GM23248 (cell line): ENCODE data around the gene CSDE1. TPM values are rescaled to one million over a fixed set of nuclear protein-coding genes. Genes with fewer than 3 reads are reported as not detected.

Experiments used
- DNase-seq: peaks from one replicate; pipeline ENCODE4 v3.0.0-alpha.2; 2015
- H2AFZ ChIP-seq: fragments of 200-600 bp; sonication (generic); 2 replicates; pipeline ENCODE4 v1.6.1; 2016; ENCODE audit warnings: antibody characterized with exemption
- H3F3A ChIP-seq: fragments of 200-600 bp; sonication (generic); 2 replicates; pipeline ENCODE4 v1.6.1; 2016; ENCODE audit warnings: mild to moderate bottlenecking, antibody characterized with exemption, mixed run types; ENCODE audit not compliant: insufficient read depth
- H3K27ac ChIP-seq: fragments of 200-600 bp; sonication (generic); 2 replicates; pipeline ENCODE4 v1.5.1; 2016; ENCODE audit warnings: mild to moderate bottlenecking
- H3K27me3 ChIP-seq: fragments of 200-600 bp; sonication (generic); replicated peaks from 2 replicates; pipeline ENCODE4 v1.6.1; 2016; ENCODE audit warnings: mild to moderate bottlenecking; ENCODE audit not compliant: insufficient read depth
- H3K36me3 ChIP-seq: fragments of 200-600 bp; sonication (generic); 2 replicates; pipeline ENCODE4 v1.6.1; 2016; ENCODE audit warnings: low read depth, mild to moderate bottlenecking
- H3K4me1 ChIP-seq: fragments of 200-600 bp; sonication (generic); 2 replicates; pipeline ENCODE4 v1.6.1; 2016; ENCODE audit warnings: mild to moderate bottlenecking; ENCODE audit not compliant: insufficient read depth
- H3K4me2 ChIP-seq: fragments of 200-600 bp; sonication (generic); one replicate; pipeline ENCODE4 v1.6.1; 2016; ENCODE audit warnings: mild to moderate bottlenecking; ENCODE audit not compliant: unreplicated experiment
- H3K4me3 ChIP-seq: fragments of 200-600 bp; sonication (generic); 2 replicates; pipeline ENCODE4 v1.5.1; 2016; ENCODE audit warnings: mild to moderate bottlenecking
- H3K79me2 ChIP-seq: fragments of 200-600 bp; sonication (generic); 2 replicates; pipeline ENCODE4 v1.6.1; 2016; ENCODE audit warnings: mild to moderate bottlenecking; ENCODE audit not compliant: insufficient read depth
- H3K9ac ChIP-seq: fragments of 200-600 bp; sonication (generic); 2 replicates; pipeline ENCODE4 v1.6.1; 2016; ENCODE audit warnings: mild to moderate bottlenecking
- H3K9me2 ChIP-seq: fragments of 200-600 bp; sonication (generic); 2 replicates; pipeline ENCODE4 v1.6.1; 2016; ENCODE audit warnings: mixed run types, mild to moderate bottlenecking, moderate library complexity; ENCODE audit not compliant: insufficient read depth
- H3K9me3 ChIP-seq: fragments of 200-600 bp; sonication (generic); one replicate; pipeline ENCODE4 v1.6.1; 2017; ENCODE audit warnings: low read depth
- H4K20me1 ChIP-seq: fragments of 200-600 bp; sonication (generic); 2 replicates; pipeline ENCODE4 v1.6.0; 2016; ENCODE audit not compliant: insufficient read depth
- EZH2 ChIP-seq: fragments of 200-600 bp; sonication (generic); IDR thresholded peaks from 2 replicates; pipeline ENCODE4 v1.6.1; 2018; ENCODE audit warnings: antibody characterized with exemption, mild to moderate bottlenecking; ENCODE audit not compliant: insufficient read depth, poor library complexity, severe bottlenecking
- EZH2phosphoT487 ChIP-seq: fragments of 200-600 bp; sonication (generic); IDR thresholded peaks from 2 replicates; pipeline ENCODE4 v1.6.1; 2018; ENCODE audit warnings: antibody characterized with exemption, moderate library complexity, mild to moderate bottlenecking, low read depth; ENCODE audit not compliant: insufficient read depth
- WGBS, 2 experiments: methylation state at CpG; one replicate each; pipeline ENCODE4 v1.1.6; 2015 to 2017; ENCODE audit warnings: low lambda C conversion rate in 2 of 2, low coverage in 1 of 2; ENCODE audit errors: missing lambda C conversion rate in 2 of 2; 5-methylcytosine and 5-hydroxymethylcytosine counted together
- in situ Hi-C: fragments of 300-500 bp; cut with MboI; formaldehyde crosslinking; loops from 2 replicates; pipeline ENCODE4 v1.15.0; 2020
- polyA plus RNA-seq: library from polyadenylated mRNA; unstranded; fragments of >200 nt; fragmentation: Nextera tagmentation; extraction: Ambion mirVana; gene quantifications from 2 replicates; pipeline ENCODE4 v1.2.1, GENCODE V29; 2016
- total RNA-seq: library from RNA; depleted of rRNA; stranded (reverse); fragments of >200 nt; shearing (Covaris generic); gene quantifications from 2 replicates; pipeline ENCODE4 v1.2.3, GENCODE V29; 2014

CSDE1 gene
- total and polyA plus RNA-seq, 2 experiments from 2014 or later = 297 to 808 TPM

GRCh38 chr1:114735479-114735878 lies 22.3 kb downstream of the CSDE1 start:
- Histone ChIP-seq H3K9me2 (no peaks in the 10 kb centered on the region), H3K36me3 (peaks cover 91% of the 10 kb centered on the region), H3K27me3 (no peaks in the 10 kb centered on the region), H3K4me2 (no peak overlapping the region), H4K20me1 (peaks cover 17% of the 10 kb centered on the region; the same call in 1 of the 2 replicates), H3K4me3 (no peak overlapping the region), H3K9ac (no peak overlapping the region), H3F3A (0 out of 2 replicates have a peak, but pooled peaks cover 13% of the 10 kb centered on the region), H3K9me3 (no peaks in the 10 kb centered on the region), H3K27ac (no peak overlapping the region), H2AFZ (no peak overlapping the region), H3K79me2 (peaks cover 100% of the 10 kb centered on the region), H3K4me1 (no peaks in the 10 kb centered on the region)
- in situ Hi-C loops = no loop called here
- DNase-seq = no peak
- WGBS, 2 experiments = 93 to 100% methylated on average over 1 of the region's 1 CpG
- TF ChIP-seq EZH2 = no peak
- TF ChIP-seq EZH2phosphoT487 = no peak

GRCh38 chr1:114729782-114730181 lies 28.0 kb downstream of the CSDE1 start:
- in situ Hi-C loops = no loop called here
- peaks cover 88% of the 10 kb centered on the region for H3K36me3 ChIP-seq
- no peaks in the 10 kb centered on the region for H3K4me1 ChIP-seq
- H3K4me2 ChIP-seq = no peak overlapping the region
- no peaks in the 10 kb centered on the region for H3K9me2 ChIP-seq
- peaks cover 98% of the 10 kb centered on the region for H3K79me2 ChIP-seq
- H3K27ac ChIP-seq = no peak overlapping the region
- no peaks in the 10 kb centered on the region for H3K9me3 ChIP-seq
- DNase-seq = no peak
- H3K9ac ChIP-seq = no peak overlapping the region
- H3F3A ChIP-seq = peaks cover 19% of the 10 kb centered on the region
- 93 to 100% methylated on average over 1 of the region's 1 CpG for WGBS, 2 experiments
- no peaks in the 10 kb centered on the region for H3K27me3 ChIP-seq
- H4K20me1 ChIP-seq = no peaks in the 10 kb centered on the region
- H3K4me3 ChIP-seq = no peak overlapping the region
- TF ChIP-seq EZH2phosphoT487 (no peak), EZH2 (no peak)
- no peak overlapping the region for H2AFZ ChIP-seq

- H3K9me3 ChIP-seq = no peaks in the 10 kb centered on the region
- H3K4me2 ChIP-seq = no peak overlapping the region
- in situ Hi-C loops = no loop called here
- TF ChIP-seq EZH2phosphoT487 (no peak), EZH2 (no peak)
- no peaks in the 10 kb centered on the region for H3K4me1 ChIP-seq
- H3K9ac ChIP-seq = no peak overlapping the region
- H3K27me3 ChIP-seq = no peaks in the 10 kb centered on the region
- no peaks in the 10 kb centered on the region for H4K20me1 ChIP-seq
- H3F3A ChIP-seq = peaks cover 31% of the 10 kb centered on the region
- WGBS, 2 experiments = 93 to 95% methylated on average over 2 of the region's 2 CpGs
- no peaks in the 10 kb centered on the region for H3K9me2 ChIP-seq
- no peak overlapping the region for H3K27ac ChIP-seq
- H3K36me3 ChIP-seq = peaks cover 88% of the 10 kb centered on the region
- H3K4me3 ChIP-seq = no peak overlapping the region
- H2AFZ ChIP-seq = no peak overlapping the region
- H3K79me2 ChIP-seq = peaks cover 98% of the 10 kb centered on the region
- DNase-seq = no peak
Observed at GRCh38 chr1:114728553-114728952, 29.2 kb downstream of the CSDE1 start.

DNA sequence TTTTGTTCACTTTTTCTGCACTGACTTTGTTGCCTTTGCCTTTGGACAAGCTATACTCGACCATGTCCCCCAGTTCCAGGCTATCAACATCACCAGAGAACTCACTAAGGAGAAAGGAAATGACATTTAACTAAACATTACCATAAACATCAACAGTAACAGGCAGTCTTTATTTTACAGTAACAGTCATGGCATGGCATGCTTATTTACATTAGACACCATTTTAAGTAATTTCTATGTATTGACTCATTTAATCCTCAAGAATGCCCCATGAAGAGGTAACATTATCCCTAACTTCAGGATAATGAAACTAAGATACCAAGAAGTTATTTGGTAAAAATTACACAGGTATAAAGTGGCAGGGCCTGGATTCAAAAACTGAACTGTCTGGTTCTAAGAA lies 32.6 kb downstream of the CSDE1 start:
- no peak for TF ChIP-seq EZH2
- no peak for TF ChIP-seq EZH2phosphoT487
- in situ Hi-C loops = no loop called here
- Histone ChIP-seq H3K9ac (no peak overlapping the region), H4K20me1 (no peaks in the 10 kb centered on the region), H2AFZ (no peak overlapping the region), H3K4me3 (no peak overlapping the region), H3K79me2 (peaks cover 88% of the 10 kb centered on the region), H3K36me3 (peaks cover 86% of the 10 kb centered on the region), H3K27ac (no peak overlapping the region), H3K27me3 (no peaks in the 10 kb centered on the region), H3K9me2 (no peaks in the 10 kb centered on the region), H3F3A (peaks cover 58% of the 10 kb centered on the region), H3K4me1 (no peaks in the 10 kb centered on the region), H3K9me3 (no peaks in the 10 kb centered on the region), H3K4me2 (no peak overlapping the region)
- WGBS, 2 experiments = 92 to 95% methylated on average over 1 of the region's 1 CpG
- DNase-seq = no peak

GRCh38 chr1:114723915-114724314 lies 33.9 kb downstream of the CSDE1 start:
- no peak for TF ChIP-seq EZH2
- no peak for TF ChIP-seq EZH2phosphoT487
- Histone ChIP-seq H4K20me1 (no peaks in the 10 kb centered on the region), H3K9me3 (no peaks in the 10 kb centered on the region), H2AFZ (no peak overlapping the region), H3K79me2 (peaks cover 77% of the 10 kb centered on the region), H3K4me1 (no peaks in the 10 kb centered on the region), H3K36me3 (peaks cover 88% of the 10 kb centered on the region), H3K9ac (no peak overlapping the region), H3K4me2 (no peak overlapping the region), H3K4me3 (no peak overlapping the region), H3K9me2 (no peaks in the 10 kb centered on the region), H3K27ac (peak overlapping the region; percentile 7; the same call in 1 of the 2 replicates), H3K27me3 (no peaks in the 10 kb centered on the region), H3F3A (peaks cover 71% of the 10 kb centered on the region)
- in situ Hi-C loops = no loop called here
- no peak for DNase-seq
- WGBS, 2 experiments = 94 to 100% methylated on average over 1 of the region's 1 CpG
